WTC11 (cell line): ENCODE data around the gene OR2Y1. TPM values are rescaled to one million over a fixed set of nuclear protein-coding genes. Genes with fewer than 3 reads are reported as not detected.

ENCODE experiments used
- ATAC-seq: fragments of 200-7000 bp; cut with Tn5 transposase; 2 replicates; pipeline ENCODE4 v1.10.0; 2021; ENCODE audit warnings: mild to moderate bottlenecking, moderate library complexity
- CTCF ChIA-PET: fragments of 300-600 bp; sonication (Branson Sonifier 250); formaldehyde crosslinking; loops from one replicate; lab custom pipeline; 2021; ENCODE audit warnings: antibody characterized with exemption; lab: Charles Lee
- POLR2A ChIA-PET: fragments of 350-600 bp; sonication (Branson Sonifier 250); formaldehyde crosslinking; loops from one replicate; lab custom pipeline; 2021; ENCODE audit warnings: antibody characterized with exemption; lab: Charles Lee
- DNase-seq: peaks from one replicate; pipeline ENCODE4 v3.0.0; 2021; ENCODE audit warnings: low spot score
- H3K27ac Mint-ChIP-seq: 2 replicates; pipeline ENCODE4 v1.8.0; 2021; ENCODE audit warnings: mixed read lengths
- H3K27me3 Mint-ChIP-seq: 2 replicates; pipeline ENCODE4 v1.8.0; 2021; ENCODE audit warnings: low read depth, mild to moderate bottlenecking, moderate library complexity, mixed read lengths
- H3K36me3 Mint-ChIP-seq: 2 replicates; pipeline ENCODE4 v1.8.0; 2021; ENCODE audit warnings: mixed read lengths
- H3K4me1 Mint-ChIP-seq: 2 replicates; pipeline ENCODE4 v1.8.0; 2022; ENCODE audit warnings: mixed read lengths
- H3K4me3 Mint-ChIP-seq: 2 replicates; pipeline ENCODE4 v1.8.0; 2021; ENCODE audit warnings: mild to moderate bottlenecking, moderate library complexity, mixed read lengths
- H3K9me3 Mint-ChIP-seq: 2 replicates; pipeline ENCODE4 v1.8.0; 2021; ENCODE audit warnings: mixed read lengths
- NFATC4 ChIP-seq: fragments of 250-450 bp; sonication (Bioruptor Pico); IDR thresholded peaks from 2 replicates; pipeline ENCODE4 v1.9.0; 2021; ENCODE audit warnings: mild to moderate bottlenecking
- ZNF263 ChIP-seq: sonication (generic); formaldehyde crosslinking; IDR thresholded peaks from 2 replicates; pipeline ENCODE4 v1.8.1; 2022; ENCODE audit warnings: low read depth, mild to moderate bottlenecking, moderate library complexity, missing genetic modification reagents
- total RNA-seq: library from RNA; stranded (reverse); gene quantifications from 3 replicates; pipeline ENCODE4 v1.2.3, GENCODE V29; 2021
- TF ChIP-seq, protein P1 (sequence below): sonication (generic); formaldehyde crosslinking; IDR thresholded peaks from 2 replicates; pipeline ENCODE4 v1.8.0; 2023; ENCODE audit warnings: missing genetic modification reagents, mild to moderate bottlenecking, borderline replicate concordance

OR2Y1 gene
- total RNA-seq, 1 experiment from 2014 or later = not detected

- CTCF ChIA-PET = interaction anchor here (2.8 kb wide), 1 partner anchor 29 kb away, joined by 9 read pairs; no protein-coding TSS in a partner anchor
- no peak for ATAC-seq
- TF ChIP-seq, protein P1, sequence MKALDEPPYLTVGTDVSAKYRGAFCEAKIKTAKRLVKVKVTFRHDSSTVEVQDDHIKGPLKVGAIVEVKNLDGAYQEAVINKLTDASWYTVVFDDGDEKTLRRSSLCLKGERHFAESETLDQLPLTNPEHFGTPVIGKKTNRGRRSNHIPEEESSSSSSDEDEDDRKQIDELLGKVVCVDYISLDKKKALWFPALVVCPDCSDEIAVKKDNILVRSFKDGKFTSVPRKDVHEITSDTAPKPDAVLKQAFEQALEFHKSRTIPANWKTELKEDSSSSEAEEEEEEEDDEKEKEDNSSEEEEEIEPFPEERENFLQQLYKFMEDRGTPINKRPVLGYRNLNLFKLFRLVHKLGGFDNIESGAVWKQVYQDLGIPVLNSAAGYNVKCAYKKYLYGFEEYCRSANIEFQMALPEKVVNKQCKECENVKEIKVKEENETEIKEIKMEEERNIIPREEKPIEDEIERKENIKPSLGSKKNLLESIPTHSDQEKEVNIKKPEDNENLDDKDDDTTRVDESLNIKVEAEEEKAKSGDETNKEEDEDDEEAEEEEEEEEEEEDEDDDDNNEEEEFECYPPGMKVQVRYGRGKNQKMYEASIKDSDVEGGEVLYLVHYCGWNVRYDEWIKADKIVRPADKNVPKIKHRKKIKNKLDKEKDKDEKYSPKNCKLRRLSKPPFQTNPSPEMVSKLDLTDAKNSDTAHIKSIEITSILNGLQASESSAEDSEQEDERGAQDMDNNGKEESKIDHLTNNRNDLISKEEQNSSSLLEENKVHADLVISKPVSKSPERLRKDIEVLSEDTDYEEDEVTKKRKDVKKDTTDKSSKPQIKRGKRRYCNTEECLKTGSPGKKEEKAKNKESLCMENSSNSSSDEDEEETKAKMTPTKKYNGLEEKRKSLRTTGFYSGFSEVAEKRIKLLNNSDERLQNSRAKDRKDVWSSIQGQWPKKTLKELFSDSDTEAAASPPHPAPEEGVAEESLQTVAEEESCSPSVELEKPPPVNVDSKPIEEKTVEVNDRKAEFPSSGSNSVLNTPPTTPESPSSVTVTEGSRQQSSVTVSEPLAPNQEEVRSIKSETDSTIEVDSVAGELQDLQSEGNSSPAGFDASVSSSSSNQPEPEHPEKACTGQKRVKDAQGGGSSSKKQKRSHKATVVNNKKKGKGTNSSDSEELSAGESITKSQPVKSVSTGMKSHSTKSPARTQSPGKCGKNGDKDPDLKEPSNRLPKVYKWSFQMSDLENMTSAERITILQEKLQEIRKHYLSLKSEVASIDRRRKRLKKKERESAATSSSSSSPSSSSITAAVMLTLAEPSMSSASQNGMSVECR = no peak
- TF ChIP-seq NFATC4 (CRISPR knock-in tag) = no peak
- TF ChIP-seq ZNF263 (CRISPR knock-in tag) = no peak
- Mint-ChIP-seq H3K4me1 (peaks cover 28% of the 10 kb centered on the region), H3K36me3 (no peaks in the 10 kb centered on the region), H3K27me3 (no peaks in the 10 kb centered on the region; the same call in 1 of the 2 replicates), H3K4me3 (no peak overlapping the region), H3K9me3 (no peaks in the 10 kb centered on the region), H3K27ac (no peak overlapping the region)
- DNase-seq = no peak
- POLR2A ChIA-PET = no interaction called here
Observed at GRCh38 chr5:180689775-180690174, 50.1 kb downstream of the OR2Y1 start.

Other genes starting within 250 kb of the OR2Y1 start
- 39.9 to 42.1 TPM (median 41.0 TPM) in 3 replicates for gene CNOT6, start 245.7 kb downstream of the OR2Y1 start, total RNA-seq
- 0.39 TPM in 1 of 3 replicates, not detected in the others for gene SCGB3A1, start 148.6 kb downstream of the OR2Y1 start, total RNA-seq
- 11.0 to 12.7 TPM (median 12.4 TPM) in 3 replicates for gene FLT4, start 90.5 kb downstream of the OR2Y1 start, total RNA-seq
- gene MGAT1, start 62.7 kb upstream of the OR2Y1 start, total RNA-seq = 78.4 to 93.6 TPM (median 86.3 TPM) in 3 replicates
- 35.7 to 41.2 TPM (median 39.5 TPM) in 3 replicates for gene ZFP62, start 121.2 kb upstream of the OR2Y1 start, total RNA-seq
- 0.48 to 0.96 TPM (median 0.85 TPM) in 3 replicates for gene BTNL8, start 159.1 kb upstream of the OR2Y1 start, total RNA-seq
- not detected in 3 replicates for gene BTNL3, start 248.8 kb upstream of the OR2Y1 start, total RNA-seq